H1 (cell line): ENCODE measurements around the gene C2orf92. TPM values are rescaled to one million over a fixed set of nuclear protein-coding genes. Genes with fewer than 3 reads are reported as not detected.

ENCODE experiments used
- GABPA ChIP-seq: IDR thresholded peaks from 2 replicates; pipeline ENCODE4 v1.6.1; 2011; ENCODE audit warnings: mild to moderate bottlenecking, low read length, moderate library complexity, borderline replicate concordance; ENCODE audit not compliant: insufficient read depth
- KDM4A ChIP-seq: IDR thresholded peaks from one replicate; pipeline ENCODE4 v1.7.1; 2012; ENCODE audit warnings: low read depth, mild to moderate bottlenecking, moderate library complexity, low read length, inconsistent platforms; ENCODE audit not compliant: severe bottlenecking
- NANOG ChIP-seq: IDR thresholded peaks from 2 replicates; pipeline ENCODE4 v1.6.1; 2011; ENCODE audit warnings: low read length, low read depth, mild to moderate bottlenecking, inconsistent platforms; ENCODE audit not compliant: insufficient read depth, poor library complexity, severe bottlenecking
- TAF1 ChIP-seq: IDR thresholded peaks from 2 replicates; pipeline ENCODE4 v1.6.1; 2011; ENCODE audit warnings: mild to moderate bottlenecking, low read depth, low read length
- polyA plus RNA-seq, 7 experiments: library from polyadenylated mRNA; depleted of rRNA in 3 of 7; stranded (reverse) in 5 of 7; unstranded in 2 of 7; fragments of >200 nt in 5 of 7; fragments of 200-250 nt in 2 of 7; gene quantifications; 1 replicate in 5 of 7; 2 replicates in 1 of 7; 4 replicates in 1 of 7; pipeline versions ENCODE4 v1.2.1 to v1.2.3, GENCODE V29; 2011 to 2013; ENCODE audit warnings: missing spikeins in 2 of 7, mixed read lengths in 2 of 7
- total RNA-seq: library from RNA; stranded (reverse); fragmentation: NEBNext Ultra II Directional; extraction: Animal tissue kit (Norgen Biotek cat#: 25700); gene quantifications from 2 replicates; pipeline ENCODE4 v1.2.1, GENCODE V29; 2021
- TF ChIP-seq, protein P1 (sequence below), 3 experiments: IDR thresholded peaks; 1 replicate in 2 of 3; 2 replicates in 1 of 3; pipeline versions ENCODE4 v1.5.1 to v1.6.1; 2011; ENCODE audit warnings: low read length in 3 of 3, mild to moderate bottlenecking in 3 of 3, inconsistent platforms in 2 of 3, low read depth in 1 of 3, moderate library complexity in 1 of 3; ENCODE audit not compliant: insufficient read depth in 1 of 3; ENCODE audit errors: control extremely low read depth in 1 of 3
- TF ChIP-seq, protein P2 (sequence below): IDR thresholded peaks from 2 replicates; pipeline ENCODE4 v1.6.1; 2012; ENCODE audit warnings: low read length, inconsistent platforms
- TF ChIP-seq, protein P3 (sequence below): fragments of 300-600 bp; sonication (generic); IDR thresholded peaks from 2 replicates; pipeline ENCODE4 v1.7.1; 2012; ENCODE audit warnings: low read length, moderate library complexity, mild to moderate bottlenecking, inconsistent platforms; ENCODE audit not compliant: insufficient replicate concordance

The C2orf92 gene
- total and polyA plus RNA-seq, 2 of the 8 experiments (the other 6 are each of a cell fraction or from before 2014, with no cell fraction given) = 2.3 to 3.7 TPM

DNA sequence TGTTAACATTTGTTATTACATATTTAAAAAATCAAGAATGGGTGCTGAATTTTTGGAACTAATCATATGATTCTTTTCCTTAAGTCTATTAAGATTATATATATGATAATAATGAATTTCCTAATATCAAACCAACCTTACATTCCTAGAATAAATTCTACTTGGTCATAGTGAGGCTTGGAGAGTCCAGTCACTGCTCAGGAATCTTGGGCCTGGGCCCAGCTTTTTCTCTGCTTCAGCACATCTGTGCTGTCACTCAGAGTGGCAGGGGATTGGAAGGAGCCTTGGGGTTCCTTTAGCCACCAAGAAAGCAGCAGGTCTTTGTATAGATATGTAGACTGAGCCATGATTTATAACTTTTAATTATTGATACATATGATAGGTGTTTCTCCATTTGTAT is 24.0 kb downstream of the C2orf92 start (continued):
- TF ChIP-seq, protein P1, sequence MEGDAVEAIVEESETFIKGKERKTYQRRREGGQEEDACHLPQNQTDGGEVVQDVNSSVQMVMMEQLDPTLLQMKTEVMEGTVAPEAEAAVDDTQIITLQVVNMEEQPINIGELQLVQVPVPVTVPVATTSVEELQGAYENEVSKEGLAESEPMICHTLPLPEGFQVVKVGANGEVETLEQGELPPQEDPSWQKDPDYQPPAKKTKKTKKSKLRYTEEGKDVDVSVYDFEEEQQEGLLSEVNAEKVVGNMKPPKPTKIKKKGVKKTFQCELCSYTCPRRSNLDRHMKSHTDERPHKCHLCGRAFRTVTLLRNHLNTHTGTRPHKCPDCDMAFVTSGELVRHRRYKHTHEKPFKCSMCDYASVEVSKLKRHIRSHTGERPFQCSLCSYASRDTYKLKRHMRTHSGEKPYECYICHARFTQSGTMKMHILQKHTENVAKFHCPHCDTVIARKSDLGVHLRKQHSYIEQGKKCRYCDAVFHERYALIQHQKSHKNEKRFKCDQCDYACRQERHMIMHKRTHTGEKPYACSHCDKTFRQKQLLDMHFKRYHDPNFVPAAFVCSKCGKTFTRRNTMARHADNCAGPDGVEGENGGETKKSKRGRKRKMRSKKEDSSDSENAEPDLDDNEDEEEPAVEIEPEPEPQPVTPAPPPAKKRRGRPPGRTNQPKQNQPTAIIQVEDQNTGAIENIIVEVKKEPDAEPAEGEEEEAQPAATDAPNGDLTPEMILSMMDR (IDR thresholded peaks at IDR 0.05; ENCODE audit: control extremely low read depth in 1 of 3, insufficient read depth in 1 of 3, low read depth in 1 of 3, low read length in 3 of 3) = no peak
- TF ChIP-seq TAF1 (no peak), KDM4A (no peak), NANOG (no peak), GABPA (no peak)
- TF ChIP-seq, protein P2, sequence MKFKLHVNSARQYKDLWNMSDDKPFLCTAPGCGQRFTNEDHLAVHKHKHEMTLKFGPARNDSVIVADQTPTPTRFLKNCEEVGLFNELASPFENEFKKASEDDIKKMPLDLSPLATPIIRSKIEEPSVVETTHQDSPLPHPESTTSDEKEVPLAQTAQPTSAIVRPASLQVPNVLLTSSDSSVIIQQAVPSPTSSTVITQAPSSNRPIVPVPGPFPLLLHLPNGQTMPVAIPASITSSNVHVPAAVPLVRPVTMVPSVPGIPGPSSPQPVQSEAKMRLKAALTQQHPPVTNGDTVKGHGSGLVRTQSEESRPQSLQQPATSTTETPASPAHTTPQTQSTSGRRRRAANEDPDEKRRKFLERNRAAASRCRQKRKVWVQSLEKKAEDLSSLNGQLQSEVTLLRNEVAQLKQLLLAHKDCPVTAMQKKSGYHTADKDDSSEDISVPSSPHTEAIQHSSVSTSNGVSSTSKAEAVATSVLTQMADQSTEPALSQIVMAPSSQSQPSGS = no peak
- TF ChIP-seq, protein P3, sequence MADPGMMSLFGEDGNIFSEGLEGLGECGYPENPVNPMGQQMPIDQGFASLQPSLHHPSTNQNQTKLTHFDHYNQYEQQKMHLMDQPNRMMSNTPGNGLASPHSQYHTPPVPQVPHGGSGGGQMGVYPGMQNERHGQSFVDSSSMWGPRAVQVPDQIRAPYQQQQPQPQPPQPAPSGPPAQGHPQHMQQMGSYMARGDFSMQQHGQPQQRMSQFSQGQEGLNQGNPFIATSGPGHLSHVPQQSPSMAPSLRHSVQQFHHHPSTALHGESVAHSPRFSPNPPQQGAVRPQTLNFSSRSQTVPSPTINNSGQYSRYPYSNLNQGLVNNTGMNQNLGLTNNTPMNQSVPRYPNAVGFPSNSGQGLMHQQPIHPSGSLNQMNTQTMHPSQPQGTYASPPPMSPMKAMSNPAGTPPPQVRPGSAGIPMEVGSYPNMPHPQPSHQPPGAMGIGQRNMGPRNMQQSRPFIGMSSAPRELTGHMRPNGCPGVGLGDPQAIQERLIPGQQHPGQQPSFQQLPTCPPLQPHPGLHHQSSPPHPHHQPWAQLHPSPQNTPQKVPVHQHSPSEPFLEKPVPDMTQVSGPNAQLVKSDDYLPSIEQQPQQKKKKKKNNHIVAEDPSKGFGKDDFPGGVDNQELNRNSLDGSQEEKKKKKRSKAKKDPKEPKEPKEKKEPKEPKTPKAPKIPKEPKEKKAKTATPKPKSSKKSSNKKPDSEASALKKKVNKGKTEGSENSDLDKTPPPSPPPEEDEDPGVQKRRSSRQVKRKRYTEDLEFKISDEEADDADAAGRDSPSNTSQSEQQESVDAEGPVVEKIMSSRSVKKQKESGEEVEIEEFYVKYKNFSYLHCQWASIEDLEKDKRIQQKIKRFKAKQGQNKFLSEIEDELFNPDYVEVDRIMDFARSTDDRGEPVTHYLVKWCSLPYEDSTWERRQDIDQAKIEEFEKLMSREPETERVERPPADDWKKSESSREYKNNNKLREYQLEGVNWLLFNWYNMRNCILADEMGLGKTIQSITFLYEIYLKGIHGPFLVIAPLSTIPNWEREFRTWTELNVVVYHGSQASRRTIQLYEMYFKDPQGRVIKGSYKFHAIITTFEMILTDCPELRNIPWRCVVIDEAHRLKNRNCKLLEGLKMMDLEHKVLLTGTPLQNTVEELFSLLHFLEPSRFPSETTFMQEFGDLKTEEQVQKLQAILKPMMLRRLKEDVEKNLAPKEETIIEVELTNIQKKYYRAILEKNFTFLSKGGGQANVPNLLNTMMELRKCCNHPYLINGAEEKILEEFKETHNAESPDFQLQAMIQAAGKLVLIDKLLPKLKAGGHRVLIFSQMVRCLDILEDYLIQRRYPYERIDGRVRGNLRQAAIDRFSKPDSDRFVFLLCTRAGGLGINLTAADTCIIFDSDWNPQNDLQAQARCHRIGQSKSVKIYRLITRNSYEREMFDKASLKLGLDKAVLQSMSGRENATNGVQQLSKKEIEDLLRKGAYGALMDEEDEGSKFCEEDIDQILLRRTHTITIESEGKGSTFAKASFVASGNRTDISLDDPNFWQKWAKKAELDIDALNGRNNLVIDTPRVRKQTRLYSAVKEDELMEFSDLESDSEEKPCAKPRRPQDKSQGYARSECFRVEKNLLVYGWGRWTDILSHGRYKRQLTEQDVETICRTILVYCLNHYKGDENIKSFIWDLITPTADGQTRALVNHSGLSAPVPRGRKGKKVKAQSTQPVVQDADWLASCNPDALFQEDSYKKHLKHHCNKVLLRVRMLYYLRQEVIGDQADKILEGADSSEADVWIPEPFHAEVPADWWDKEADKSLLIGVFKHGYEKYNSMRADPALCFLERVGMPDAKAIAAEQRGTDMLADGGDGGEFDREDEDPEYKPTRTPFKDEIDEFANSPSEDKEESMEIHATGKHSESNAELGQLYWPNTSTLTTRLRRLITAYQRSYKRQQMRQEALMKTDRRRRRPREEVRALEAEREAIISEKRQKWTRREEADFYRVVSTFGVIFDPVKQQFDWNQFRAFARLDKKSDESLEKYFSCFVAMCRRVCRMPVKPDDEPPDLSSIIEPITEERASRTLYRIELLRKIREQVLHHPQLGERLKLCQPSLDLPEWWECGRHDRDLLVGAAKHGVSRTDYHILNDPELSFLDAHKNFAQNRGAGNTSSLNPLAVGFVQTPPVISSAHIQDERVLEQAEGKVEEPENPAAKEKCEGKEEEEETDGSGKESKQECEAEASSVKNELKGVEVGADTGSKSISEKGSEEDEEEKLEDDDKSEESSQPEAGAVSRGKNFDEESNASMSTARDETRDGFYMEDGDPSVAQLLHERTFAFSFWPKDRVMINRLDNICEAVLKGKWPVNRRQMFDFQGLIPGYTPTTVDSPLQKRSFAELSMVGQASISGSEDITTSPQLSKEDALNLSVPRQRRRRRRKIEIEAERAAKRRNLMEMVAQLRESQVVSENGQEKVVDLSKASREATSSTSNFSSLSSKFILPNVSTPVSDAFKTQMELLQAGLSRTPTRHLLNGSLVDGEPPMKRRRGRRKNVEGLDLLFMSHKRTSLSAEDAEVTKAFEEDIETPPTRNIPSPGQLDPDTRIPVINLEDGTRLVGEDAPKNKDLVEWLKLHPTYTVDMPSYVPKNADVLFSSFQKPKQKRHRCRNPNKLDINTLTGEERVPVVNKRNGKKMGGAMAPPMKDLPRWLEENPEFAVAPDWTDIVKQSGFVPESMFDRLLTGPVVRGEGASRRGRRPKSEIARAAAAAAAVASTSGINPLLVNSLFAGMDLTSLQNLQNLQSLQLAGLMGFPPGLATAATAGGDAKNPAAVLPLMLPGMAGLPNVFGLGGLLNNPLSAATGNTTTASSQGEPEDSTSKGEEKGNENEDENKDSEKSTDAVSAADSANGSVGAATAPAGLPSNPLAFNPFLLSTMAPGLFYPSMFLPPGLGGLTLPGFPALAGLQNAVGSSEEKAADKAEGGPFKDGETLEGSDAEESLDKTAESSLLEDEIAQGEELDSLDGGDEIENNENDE = no peak
